ENCODE measurements around the gene RAB11B.

The RAB11B gene

DNA sequence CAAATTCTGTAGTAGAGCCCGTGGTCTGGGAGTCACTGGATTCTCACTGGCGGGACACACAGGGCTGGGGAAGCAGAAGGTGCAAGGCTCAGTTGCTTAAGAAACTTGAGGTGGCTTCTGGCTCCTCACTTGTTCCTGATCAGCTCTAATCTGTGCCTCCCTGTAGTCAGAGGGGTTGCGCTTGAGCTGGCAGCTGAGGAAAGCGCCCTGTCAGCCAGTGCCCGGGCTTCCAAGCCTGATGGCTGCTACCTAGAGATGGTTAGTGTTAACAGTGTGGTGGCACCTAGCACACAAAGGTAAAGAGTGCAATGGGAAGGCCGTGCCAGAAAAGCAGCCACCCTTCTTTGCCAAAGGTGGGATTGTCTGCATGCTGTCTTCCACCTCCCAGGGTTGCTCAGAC lies 63.5 kb downstream of the RAB11B start:
- H3K4me3 Mint-ChIP-seq: no peak overlapping the region
- H3K27me3 Mint-ChIP-seq (ENCODE audit: low read depth): no peaks in the 10 kb centered on the region
- peaks cover 82% of the 10 kb centered on the region for H3K4me1 Mint-ChIP-seq
- H3K9me3 Mint-ChIP-seq: no peaks in the 10 kb centered on the region
- TF ChIP-seq, protein P1, sequence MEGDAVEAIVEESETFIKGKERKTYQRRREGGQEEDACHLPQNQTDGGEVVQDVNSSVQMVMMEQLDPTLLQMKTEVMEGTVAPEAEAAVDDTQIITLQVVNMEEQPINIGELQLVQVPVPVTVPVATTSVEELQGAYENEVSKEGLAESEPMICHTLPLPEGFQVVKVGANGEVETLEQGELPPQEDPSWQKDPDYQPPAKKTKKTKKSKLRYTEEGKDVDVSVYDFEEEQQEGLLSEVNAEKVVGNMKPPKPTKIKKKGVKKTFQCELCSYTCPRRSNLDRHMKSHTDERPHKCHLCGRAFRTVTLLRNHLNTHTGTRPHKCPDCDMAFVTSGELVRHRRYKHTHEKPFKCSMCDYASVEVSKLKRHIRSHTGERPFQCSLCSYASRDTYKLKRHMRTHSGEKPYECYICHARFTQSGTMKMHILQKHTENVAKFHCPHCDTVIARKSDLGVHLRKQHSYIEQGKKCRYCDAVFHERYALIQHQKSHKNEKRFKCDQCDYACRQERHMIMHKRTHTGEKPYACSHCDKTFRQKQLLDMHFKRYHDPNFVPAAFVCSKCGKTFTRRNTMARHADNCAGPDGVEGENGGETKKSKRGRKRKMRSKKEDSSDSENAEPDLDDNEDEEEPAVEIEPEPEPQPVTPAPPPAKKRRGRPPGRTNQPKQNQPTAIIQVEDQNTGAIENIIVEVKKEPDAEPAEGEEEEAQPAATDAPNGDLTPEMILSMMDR (IDR thresholded peaks at IDR 0.05; ENCODE audit: unreplicated experiment in 3 of 3): no peak
- H3K27ac Mint-ChIP-seq: peak overlapping the region in 2 of 3 experiments; percentile 43 to 60
- H3K36me3 Mint-ChIP-seq (ENCODE audit: low read depth): peaks cover 46% of the 10 kb centered on the region
